Measurements from ENCODE around the gene RERE. TPM values are rescaled to one million over a fixed set of nuclear protein-coding genes. Genes with fewer than 3 reads are reported as not detected.

RERE gene
- total and polyA plus RNA-seq, 7 donors, result 19.2 to 148 (median 90.6) TPM

- Histone ChIP-seq H3K4me1 (peaks cover 0 to 76% (median 56%) of the 10 kb centered on the region in 4 donors), H3K4me3 (no peak overlapping the region), H3K27me3 (no peaks in the 10 kb centered on the region), H3K9me3 (no peaks in the 10 kb centered on the region), H3K36me3 (no peaks in the 10 kb centered on the region), H3K27ac (peak overlapping the region; percentile 95 to 99 (median 96))
- no peak for TF ChIP-seq POLR2A (IDR thresholded peaks at IDR 0.05)
- no peak for TF ChIP-seq CTCF (IDR thresholded peaks at IDR 0.05)
- TF ChIP-seq EP300 (IDR thresholded peaks at IDR 0.05), result no peak
- intact Hi-C loops (cut with DNase I), result loop anchor here (5.0 kb wide), 1 partner anchor 95 kb away; no protein-coding TSS in a partner anchor
- no peak for DNase-seq
- 83% methylated on average over 6 of the region's 6 CpGs for WGBS, 2 donors
These were observed 5.4 kb downstream of the RERE start for GRCh38 chr1:8812081-8812480.

- Histone ChIP-seq H3K27ac (peak overlapping the region in 3 of 4 donors; percentile 95 to 99 (median 96)), H3K4me1 (peaks cover 0 to 77% (median 53%) of the 10 kb centered on the region in 4 donors)
- intact Hi-C loops (cut with DNase I), result loop anchor here (5.0 kb wide), 1 partner anchor 94 kb away; no protein-coding TSS in a partner anchor
These were observed 6.5 kb downstream of the RERE start for GRCh38 chr1:8810987-8811386.

GRCh38 chr1:8809342-8809736 lies 8.1 kb downstream of the RERE start:
- no peak for TF ChIP-seq POLR2A (IDR thresholded peaks at IDR 0.05)
- no peak for TF ChIP-seq CTCF (IDR thresholded peaks at IDR 0.05)
- no peak for TF ChIP-seq EP300 (IDR thresholded peaks at IDR 0.05)
- TF ChIP-seq POLR2AphosphoS5 (IDR thresholded peaks at IDR 0.05), result no peak
- no peaks in the 10 kb centered on the region for H3K9me3 ChIP-seq
- no peaks in the 10 kb centered on the region for H3K36me3 ChIP-seq
- no peak for DNase-seq
- no peak overlapping the region for H3K27ac ChIP-seq
- peaks cover 0 to 60% (median 36%) of the 10 kb centered on the region in 4 donors for H3K4me1 ChIP-seq
- 75 to 78% methylated on average over 1 of the region's 1 CpG for WGBS, 2 donors
- H3K4me3 ChIP-seq, result no peak overlapping the region
- intact Hi-C loops (cut with DNase I), result no loop called here
- no peaks in the 10 kb centered on the region for H3K27me3 ChIP-seq

More at GRCh38 chr1:8810987-8811386, 6.5 kb downstream of the RERE start:
- no peaks in the 10 kb centered on the region for H3K36me3 ChIP-seq
- H3K4me3 ChIP-seq, result no peak overlapping the region
- WGBS, 2 donors, result 89 to 91% methylated on average over 4 of the region's 4 CpGs
- TF ChIP-seq POLR2A (IDR thresholded peaks at IDR 0.05), result no peak
- TF ChIP-seq POLR2AphosphoS5 (IDR thresholded peaks at IDR 0.05), result no peak
- TF ChIP-seq CTCF (IDR thresholded peaks at IDR 0.05), result no peak
- TF ChIP-seq EP300 (IDR thresholded peaks at IDR 0.05), result no peak
- H3K9me3 ChIP-seq, result no peaks in the 10 kb centered on the region
- no peak for DNase-seq
- H3K27me3 ChIP-seq, result no peaks in the 10 kb centered on the region

GRCh38 chr1:8807004-8807403 lies 10.4 kb downstream of the RERE start:
- WGBS, 2 donors, result 95 to 96% methylated on average over 8 of the region's 8 CpGs
- Histone ChIP-seq H3K4me1 (peaks cover 0 to 37% (median 17%) of the 10 kb centered on the region in 4 donors), H3K36me3 (no peaks in the 10 kb centered on the region), H3K4me3 (no peak overlapping the region), H3K27ac (no peak overlapping the region), H3K9me3 (no peaks in the 10 kb centered on the region), H3K27me3 (no peaks in the 10 kb centered on the region)
- no peak for DNase-seq
- intact Hi-C loops (cut with DNase I), result no loop called here
- TF ChIP-seq POLR2AphosphoS5 (IDR thresholded peaks at IDR 0.05) (no peak), POLR2A (IDR thresholded peaks at IDR 0.05) (no peak), CTCF (IDR thresholded peaks at IDR 0.05) (no peak), EP300 (IDR thresholded peaks at IDR 0.05) (no peak)

- no peaks in the 10 kb centered on the region for H3K9me3 ChIP-seq
- DNase-seq, result no peak
- no peak overlapping the region for H3K27ac ChIP-seq
- no peaks in the 10 kb centered on the region for H3K27me3 ChIP-seq
- H3K4me3 ChIP-seq, result no peak overlapping the region
- no peak for TF ChIP-seq EP300 (IDR thresholded peaks at IDR 0.05)
- TF ChIP-seq CTCF (IDR thresholded peaks at IDR 0.05), result no peak
- peaks cover 0 to 7% (median 2%) of the 10 kb centered on the region in 4 donors for H3K4me1 ChIP-seq
- no peaks in the 10 kb centered on the region for H3K36me3 ChIP-seq
- intact Hi-C loops (cut with DNase I), result no loop called here
- WGBS, 2 donors, result 93 to 96% methylated on average over 5 of the region's 5 CpGs
These were observed 17.0 kb downstream of the RERE start for GRCh38 chr1:8800416-8800815.
